Progenitor cell of endocrine pancreas (in vitro differentiated cells): ENCODE measurements around the gene CHMP2A. TPM values are rescaled to one million over a fixed set of nuclear protein-coding genes. Genes with fewer than 3 reads are reported as not detected.
"Not testable (repeated sequence)": the region's sequence is repeated elsewhere in the genome, so short reads cannot be mapped to it uniquely, and the experiment has no call there.

ENCODE experiments used
- DNase-seq: peaks from one replicate; pipeline ENCODE4 v3.0.0; 2021; ENCODE audit warnings: low spot score; ENCODE audit not compliant: unreplicated experiment
- H3K27ac Mint-ChIP-seq: 2 replicates; pipeline ENCODE4 v1.8.0; 2021; ENCODE audit warnings: mild to moderate bottlenecking, moderate library complexity, mixed read lengths
- H3K27me3 Mint-ChIP-seq: 2 replicates; pipeline ENCODE4 v1.8.0; 2021; ENCODE audit warnings: mixed read lengths
- H3K36me3 Mint-ChIP-seq: 2 replicates; pipeline ENCODE4 v1.8.0; 2022; ENCODE audit warnings: mixed read lengths; ENCODE audit not compliant: insufficient read depth
- H3K4me1 Mint-ChIP-seq: 2 replicates; pipeline ENCODE4 v1.8.0; 2021; ENCODE audit warnings: low read depth, mixed read lengths
- H3K4me3 Mint-ChIP-seq: 2 replicates; pipeline ENCODE4 v1.8.0; 2021; ENCODE audit warnings: low read depth, mild to moderate bottlenecking, moderate library complexity, mixed read lengths
- H3K9me3 Mint-ChIP-seq: 2 replicates; pipeline ENCODE4 v1.8.0; 2021; ENCODE audit warnings: low read depth, mixed read lengths
- total RNA-seq: library from RNA; stranded (reverse); gene quantifications from 2 replicates; pipeline ENCODE4 v1.2.1, GENCODE V29; 2021
- TF ChIP-seq, protein P1 (sequence below): fragments of 200-600 bp; sonication (generic); IDR thresholded peaks from one replicate; pipeline ENCODE4 v1.5.0; 2021; ENCODE audit warnings: antibody characterized with exemption, mild to moderate bottlenecking; ENCODE audit not compliant: unreplicated experiment

The CHMP2A gene
- total RNA-seq, 1 donor from 2014 or later: 81.5 TPM

DNA sequence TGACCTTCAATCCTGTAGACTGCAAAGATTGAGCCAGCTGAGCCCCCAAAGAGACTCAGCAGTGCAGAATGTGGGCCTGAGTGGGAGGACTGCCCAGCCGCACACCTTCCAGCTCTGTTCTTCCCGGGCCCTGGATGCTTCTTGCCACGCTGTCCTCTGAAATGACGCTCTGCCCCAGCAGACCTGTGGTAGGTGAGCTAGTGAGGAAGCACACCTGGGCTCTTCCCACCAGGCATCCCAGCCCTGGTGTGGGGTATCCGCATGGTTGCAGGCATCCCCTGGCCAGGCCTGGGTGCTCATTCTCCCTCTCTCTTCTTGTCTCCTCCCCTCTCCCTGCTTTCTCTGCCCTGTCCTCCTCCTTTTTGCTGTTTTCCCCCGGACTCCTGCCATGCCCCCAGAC lies 28.1 kb upstream of the CHMP2A start:
- Mint-ChIP-seq H3K27ac (no peak overlapping the region), H3K9me3 (no peaks in the 10 kb centered on the region)
- DNase-seq: no peak

DNA sequence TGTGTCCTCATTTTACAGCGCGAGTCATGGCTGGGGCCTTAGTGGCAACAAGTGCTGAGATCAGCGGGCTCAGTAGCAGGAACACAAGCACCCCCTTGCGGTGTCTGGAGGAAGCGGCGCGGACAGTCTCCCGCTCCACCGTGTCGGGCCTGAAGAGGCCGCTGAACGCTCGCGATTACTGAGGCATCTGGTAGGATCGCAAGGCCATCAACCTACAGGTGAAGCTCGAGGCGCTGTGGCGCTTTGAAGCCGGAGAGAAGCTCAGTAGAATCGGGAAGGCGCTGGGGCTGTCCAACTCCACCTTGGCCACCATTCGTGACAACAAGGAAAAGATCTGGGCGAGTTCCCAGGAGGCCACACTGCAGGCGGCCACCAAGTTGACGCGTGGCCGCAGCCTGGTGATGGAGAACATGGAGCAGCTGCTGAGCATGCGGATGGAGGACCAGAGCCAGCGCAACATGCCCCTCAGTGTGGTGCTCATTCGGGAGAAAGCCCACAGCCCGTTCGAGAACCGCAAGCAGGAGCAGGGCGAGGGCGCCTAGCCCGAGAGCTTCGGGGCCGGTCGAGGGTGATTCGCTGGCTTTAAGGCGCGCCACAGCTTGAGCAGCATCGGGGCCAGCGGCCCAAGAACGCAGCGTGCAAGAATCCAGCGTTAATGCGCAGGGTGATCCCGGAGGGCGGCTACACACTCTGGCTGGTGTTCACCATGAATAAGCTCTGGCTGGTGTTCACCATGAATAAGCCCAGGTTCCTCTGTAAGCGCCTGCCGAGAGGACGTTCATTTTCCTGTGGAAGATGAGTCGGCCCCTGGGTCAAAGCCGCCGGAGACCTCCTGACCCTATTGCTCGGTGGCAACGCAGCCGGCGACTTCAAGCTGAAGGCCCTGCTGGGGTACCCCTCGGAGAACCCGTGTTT lies 26.6 kb upstream of the CHMP2A start:
- Mint-ChIP-seq H3K27me3 (no peaks in the 10 kb centered on the region), H3K36me3 (peaks cover 11% of the 10 kb centered on the region), H3K4me1 (no peaks in the 10 kb centered on the region), H3K4me3 (no peak overlapping the region), H3K27ac (peak overlapping the region; percentile 64), H3K9me3 (no peaks in the 10 kb centered on the region)
- DNase-seq: peak; percentile 68
- TF ChIP-seq, protein P1, sequence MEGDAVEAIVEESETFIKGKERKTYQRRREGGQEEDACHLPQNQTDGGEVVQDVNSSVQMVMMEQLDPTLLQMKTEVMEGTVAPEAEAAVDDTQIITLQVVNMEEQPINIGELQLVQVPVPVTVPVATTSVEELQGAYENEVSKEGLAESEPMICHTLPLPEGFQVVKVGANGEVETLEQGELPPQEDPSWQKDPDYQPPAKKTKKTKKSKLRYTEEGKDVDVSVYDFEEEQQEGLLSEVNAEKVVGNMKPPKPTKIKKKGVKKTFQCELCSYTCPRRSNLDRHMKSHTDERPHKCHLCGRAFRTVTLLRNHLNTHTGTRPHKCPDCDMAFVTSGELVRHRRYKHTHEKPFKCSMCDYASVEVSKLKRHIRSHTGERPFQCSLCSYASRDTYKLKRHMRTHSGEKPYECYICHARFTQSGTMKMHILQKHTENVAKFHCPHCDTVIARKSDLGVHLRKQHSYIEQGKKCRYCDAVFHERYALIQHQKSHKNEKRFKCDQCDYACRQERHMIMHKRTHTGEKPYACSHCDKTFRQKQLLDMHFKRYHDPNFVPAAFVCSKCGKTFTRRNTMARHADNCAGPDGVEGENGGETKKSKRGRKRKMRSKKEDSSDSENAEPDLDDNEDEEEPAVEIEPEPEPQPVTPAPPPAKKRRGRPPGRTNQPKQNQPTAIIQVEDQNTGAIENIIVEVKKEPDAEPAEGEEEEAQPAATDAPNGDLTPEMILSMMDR: peak; percentile 88

More for the DNA sequence above, 28.1 kb upstream of the CHMP2A start:
- H3K27me3 Mint-ChIP-seq: no peaks in the 10 kb centered on the region
- TF ChIP-seq, protein P1: no peak
- peaks cover 11% of the 10 kb centered on the region for H3K36me3 Mint-ChIP-seq
- no peak overlapping the region for H3K4me3 Mint-ChIP-seq
- H3K4me1 Mint-ChIP-seq: no peaks in the 10 kb centered on the region

DNA sequence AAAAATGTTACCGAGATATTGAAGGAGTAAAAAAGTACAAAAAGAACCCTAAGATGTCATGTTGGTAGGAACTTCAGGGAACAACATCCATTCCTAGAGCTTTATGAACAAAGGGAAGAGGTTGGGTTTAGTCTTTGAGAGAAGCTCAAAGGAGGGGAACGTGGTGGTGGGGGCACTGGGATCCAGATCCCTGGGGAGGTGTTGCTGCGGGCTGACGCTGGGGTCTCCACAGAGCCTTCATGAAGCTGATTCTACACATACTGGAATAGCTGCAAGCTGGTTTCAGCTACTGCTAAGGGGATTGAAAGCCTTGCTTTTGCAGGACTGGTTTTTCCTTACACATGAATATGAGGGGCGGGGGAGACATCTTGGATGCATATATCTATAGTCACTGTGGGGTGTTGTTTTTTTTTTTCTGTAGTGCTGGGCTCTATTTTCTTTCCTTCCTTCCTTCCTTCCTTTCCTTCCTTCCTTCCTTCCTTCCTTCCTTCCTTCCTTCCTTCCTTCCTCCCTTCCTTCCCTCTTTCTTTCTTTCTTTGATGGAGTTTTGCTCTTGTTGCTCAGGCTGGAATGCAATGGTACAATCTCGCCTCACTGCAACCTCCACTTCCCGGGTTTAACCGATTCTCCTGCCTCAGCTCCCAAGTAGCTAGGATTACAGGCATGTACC lies 24.7 kb upstream of the CHMP2A start:
- Mint-ChIP-seq H3K9me3 (no peaks in the 10 kb centered on the region), H3K36me3 (peaks cover 11% of the 10 kb centered on the region), H3K27me3 (no peaks in the 10 kb centered on the region), H3K27ac (peak overlapping the region; percentile 27), H3K4me3 (no peak overlapping the region), H3K4me1 (peaks cover 2% of the 10 kb centered on the region)
- TF ChIP-seq, protein P1: no peak
- DNase-seq: no peak

DNA sequence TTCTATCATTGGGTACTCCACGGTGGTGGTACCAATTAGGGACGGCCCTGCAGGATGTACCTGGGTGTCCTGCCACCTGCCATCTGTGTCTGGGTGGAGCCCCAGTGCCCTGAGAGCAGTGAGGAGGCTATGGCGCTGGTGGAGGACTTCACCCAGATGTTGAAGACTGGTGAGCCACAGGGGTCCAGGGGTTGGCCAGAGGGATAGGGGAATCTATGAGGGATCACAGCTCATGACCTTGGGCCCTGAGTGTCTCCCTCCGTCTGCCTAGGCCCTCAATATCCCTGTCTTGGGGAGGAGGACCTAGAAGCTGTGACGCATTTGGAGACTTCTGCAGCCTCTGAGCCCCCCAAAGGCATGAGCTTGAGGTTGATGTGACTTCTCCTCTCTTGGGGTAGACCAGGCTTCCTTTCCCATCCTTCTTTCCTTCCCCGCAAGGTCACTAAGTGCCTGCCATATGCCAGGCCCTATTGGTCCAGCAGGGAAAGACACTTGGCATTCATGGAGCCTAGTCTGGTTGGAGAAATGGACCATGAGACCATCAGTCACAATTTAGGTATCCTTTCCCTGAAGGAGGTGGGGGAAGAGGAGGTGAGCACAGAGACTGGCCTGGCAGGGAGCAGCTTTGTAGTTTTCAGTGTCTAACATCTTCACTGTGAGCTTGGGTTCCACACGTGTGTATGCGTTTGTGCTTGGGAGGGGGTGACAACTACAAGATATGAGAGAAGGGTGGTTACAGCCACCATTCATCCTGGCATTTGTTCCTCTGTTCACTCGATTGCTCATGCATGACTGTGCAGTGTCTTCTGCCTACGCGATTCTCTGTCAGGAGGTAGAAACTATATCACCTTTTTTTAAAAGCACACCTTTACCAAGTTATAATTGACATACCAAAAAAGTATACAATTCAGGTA lies 23.4 kb upstream of the CHMP2A start:
- TF ChIP-seq, protein P1: no peak
- H3K9me3 Mint-ChIP-seq: no peaks in the 10 kb centered on the region
- peaks cover 9% of the 10 kb centered on the region for H3K4me1 Mint-ChIP-seq
- no peaks in the 10 kb centered on the region for H3K27me3 Mint-ChIP-seq
- H3K4me3 Mint-ChIP-seq: no peak overlapping the region
- H3K36me3 Mint-ChIP-seq: peaks cover 11% of the 10 kb centered on the region
- no peak overlapping the region for H3K27ac Mint-ChIP-seq
- peak; percentile 6 for DNase-seq

DNA sequence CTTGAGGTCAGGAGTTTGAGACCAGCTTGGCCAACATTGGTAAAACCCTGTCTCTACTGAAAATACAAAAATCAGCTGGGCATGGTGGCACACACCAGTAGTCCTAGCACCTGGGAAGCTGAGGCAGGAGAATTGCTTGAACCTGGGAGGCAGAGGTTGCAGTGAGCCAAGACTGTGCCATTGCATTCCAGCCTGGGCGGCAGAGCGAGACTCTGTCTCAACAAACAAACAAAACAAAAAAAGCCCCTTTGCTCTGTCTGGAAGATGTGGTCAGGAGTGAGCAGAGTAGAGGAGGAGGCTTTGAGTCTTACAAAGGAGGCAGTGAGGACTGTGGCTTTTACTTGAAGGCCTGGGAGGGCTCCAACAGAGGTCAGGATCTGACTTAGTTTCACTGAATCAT lies 22.7 kb upstream of the CHMP2A start:
- not testable (repeated sequence) for H3K9me3 Mint-ChIP-seq, H3K27me3 Mint-ChIP-seq, DNase-seq, H3K4me1 Mint-ChIP-seq, H3K27ac Mint-ChIP-seq, H3K4me3 Mint-ChIP-seq, H3K36me3 Mint-ChIP-seq
